HL-60 (cell line): ENCODE results near the gene OSBPL5.

Experiments
- CTCF ChIP-seq: IDR thresholded peaks from one replicate; pipeline ENCODE4 v1.5.1; 2011; ENCODE audit warnings: low read length, control low read depth, inconsistent platforms; ENCODE audit not compliant: insufficient read depth
- SPI1 ChIP-seq: IDR thresholded peaks from 2 replicates; pipeline ENCODE4 v1.6.1; 2012; ENCODE audit warnings: low read depth, mild to moderate bottlenecking, borderline replicate concordance

- TF ChIP-seq CTCF: peak; percentile 57
- TF ChIP-seq SPI1: peak; percentile 78; the same call in 1 of the 2 replicates
Measured at GRCh38 chr11:3049430-3050243, 115.5 kb downstream of the OSBPL5 start.
